A673 (cell line): ENCODE results near the gene RTEL1. TPM values are rescaled to one million over a fixed set of nuclear protein-coding genes. Genes with fewer than 3 reads are reported as not detected.

Source experiments
- BruUV-seq: library from RNA; stranded (reverse); fragments of 400-500 nt; replicated peaks from 2 replicates; lab custom pipeline; 2021; lab: Mats Ljungman, UMichigan
- CTCF ChIA-PET: fragments of 300-600 bp; sonication (Branson Sonifier 250); formaldehyde crosslinking; loops from one replicate; lab custom pipeline; 2022; ENCODE audit warnings: antibody characterized with exemption; lab: Charles Lee
- POLR2A ChIA-PET: fragments of 300-600 bp; sonication (Branson Sonifier 250); formaldehyde crosslinking; loops from one replicate; lab custom pipeline; 2022; ENCODE audit warnings: antibody characterized with exemption; ENCODE audit not compliant: low non-redundant PET; lab: Charles Lee
- DNase-seq: peaks from one replicate; pipeline ENCODE4 v3.0.0-alpha.2; 2015; ENCODE audit warnings: low spot score
- H3K27ac ChIP-seq: fragments of 200-600 bp; sonication (generic); 2 replicates; pipeline ENCODE4 v1.5.1; 2016; ENCODE audit warnings: mixed run types, low read depth, mild to moderate bottlenecking, mixed read lengths, antibody characterized with exemption, low read length; ENCODE audit not compliant: poor library complexity, severe bottlenecking
- H3K27me3 ChIP-seq: fragments of 200-600 bp; sonication (generic); replicated peaks from 2 replicates; pipeline ENCODE4 v1.6.1; 2017; ENCODE audit warnings: mixed run types, low read depth, mild to moderate bottlenecking, mixed read lengths, antibody characterized with exemption, low read length; ENCODE audit not compliant: insufficient read depth, poor library complexity
- H3K36me3 ChIP-seq: fragments of 200-600 bp; sonication (generic); 2 replicates; pipeline ENCODE4 v1.6.1; 2016; ENCODE audit warnings: mixed run types, mild to moderate bottlenecking, mixed read lengths, antibody characterized with exemption, low read length; ENCODE audit not compliant: insufficient read depth, poor library complexity, severe bottlenecking
- H3K4me1 ChIP-seq: fragments of 200-600 bp; sonication (generic); 2 replicates; pipeline ENCODE4 v1.6.1; 2017; ENCODE audit warnings: mixed run types, mild to moderate bottlenecking, mixed read lengths, antibody characterized with exemption, low read length; ENCODE audit not compliant: insufficient read depth, poor library complexity, severe bottlenecking
- H3K4me3 ChIP-seq: fragments of 200-600 bp; sonication (generic); 2 replicates; pipeline ENCODE4 v1.5.1; 2016; ENCODE audit warnings: low read depth, mixed run types, mild to moderate bottlenecking, mixed read lengths, low read length; ENCODE audit not compliant: poor library complexity, severe bottlenecking
- H3K9me3 ChIP-seq: fragments of 200-600 bp; sonication (generic); 2 replicates; pipeline ENCODE4 v1.6.1; 2016; ENCODE audit warnings: mixed run types, low read depth, mild to moderate bottlenecking, mixed read lengths, antibody characterized with exemption, low read length; ENCODE audit not compliant: poor library complexity, severe bottlenecking
- CTCF ChIP-seq: fragments of 300-800, 200-600 bp; sonication (generic); conservative IDR thresholded peaks from 2 replicates; pipeline ENCODE4 v1.5.1; 2017; ENCODE audit warnings: low read depth, mild to moderate bottlenecking, antibody characterized with exemption, low read length, moderate library complexity, mixed read lengths
- EZH2 ChIP-seq: fragments of 200-600 bp; sonication (generic); IDR thresholded peaks from 2 replicates; pipeline ENCODE4 v1.6.1; 2017; ENCODE audit warnings: borderline replicate concordance, low read depth, mild to moderate bottlenecking, mixed read lengths, antibody characterized with exemption, low read length; ENCODE audit not compliant: poor library complexity, severe bottlenecking
- intact Hi-C: fragments of 100-400 bp; cut with micrococcal nuclease; formaldehyde crosslinking; loops from one replicate; pipeline ENCODE4 v1.10.0; 2022; ENCODE audit not compliant: unreplicated experiment
- total RNA-seq: library from RNA; stranded (reverse); gene quantifications from 2 replicates; pipeline ENCODE4 v1.2.3, GENCODE V29; 2021

Gene RTEL1
- total RNA-seq, 1 experiment from 2014 or later = 45.6 TPM

GRCh38 chr20:63696306-63696627 is 38.2 kb downstream of the RTEL1 start:
- DNase-seq = no peak
- CTCF ChIA-PET = no interaction called here

GRCh38 chr20:63696628-63697356 is 38.7 kb downstream of the RTEL1 start, which contains the start of gene TNFRSF6B:
TNFRSF6B (plus strand) TSS chr20:63696652; CDS start chr20:63696768, 116 bp downstream.
- ChIA-PET POLR2A (interaction anchor here (0.6 kb wide), 1 partner anchor 123 kb away, joined by 3 read pairs; the partner anchor contains the start of gene HELZ2), CTCF (no interaction called here)
- no peak within 1 kb of the TSS for H3K4me3 ChIP-seq
- TF ChIP-seq EZH2 (no peak), CTCF (no peak)
- no peaks in the 10 kb centered on the region for H3K9me3 ChIP-seq
- no peaks in the 10 kb centered on the region for H3K27me3 ChIP-seq
- H3K36me3 ChIP-seq = peaks cover 10% of the 10 kb centered on the region
- no peak within 1 kb of the TSS for H3K27ac ChIP-seq
- peaks cover 16% of the 10 kb centered on the region for H3K4me1 ChIP-seq
- no peak for DNase-seq
- BruUV-seq = no TSS peak
- intact Hi-C loops = no loop called here

More at GRCh38 chr20:63696306-63696627, 38.2 kb downstream of the RTEL1 start:
- BruUV-seq = no TSS peak
- POLR2A ChIA-PET = interaction anchor here (0.6 kb wide), 1 partner anchor 122 kb away, joined by 3 read pairs; the partner anchor contains the start of gene HELZ2
- Histone ChIP-seq H3K4me3 (no peak overlapping the region), H3K4me1 (peaks cover 16% of the 10 kb centered on the region), H3K9me3 (no peaks in the 10 kb centered on the region), H3K27me3 (no peaks in the 10 kb centered on the region), H3K36me3 (peaks cover 10% of the 10 kb centered on the region), H3K27ac (no peak overlapping the region)
- intact Hi-C loops = no loop called here
- no peak for TF ChIP-seq CTCF
- no peak for TF ChIP-seq EZH2

- Histone ChIP-seq H3K4me3 (no peak overlapping the region), H3K36me3 (peaks cover 10% of the 10 kb centered on the region), H3K4me1 (peaks cover 16% of the 10 kb centered on the region), H3K9me3 (no peaks in the 10 kb centered on the region), H3K27me3 (no peaks in the 10 kb centered on the region), H3K27ac (no peak overlapping the region)
- TF ChIP-seq EZH2 (no peak), CTCF (no peak)
- BruUV-seq = no TSS peak
- intact Hi-C loops = no loop called here
- DNase-seq = no peak
- CTCF ChIA-PET = no interaction called here
- POLR2A ChIA-PET = no interaction called here
Measured at GRCh38 chr20:63697357-63697867, 39.3 kb downstream of the RTEL1 start.
